Loucy (cell line): ENCODE data around the gene ARHGEF33.

Source experiments
- CTCF ChIP-seq: fragments of 200-600 bp; sonication (generic); conservative IDR thresholded peaks from 2 replicates; pipeline ENCODE4 v1.5.1; 2014; ENCODE audit warnings: mild to moderate bottlenecking, antibody characterized with exemption, low read length
- EZH2phosphoT487 ChIP-seq: fragments of 200-600 bp; IDR thresholded peaks from 2 replicates; pipeline ENCODE4 v1.6.1; 2018; ENCODE audit warnings: antibody characterized with exemption, mild to moderate bottlenecking, moderate library complexity, borderline replicate concordance

- TF ChIP-seq EZH2phosphoT487 (no peak), CTCF (no peak)
Observed at GRCh38 chr2:39018638-39019037, 129.0 kb downstream of the ARHGEF33 start.
